Testis (tissue), 3 donors: ENCODE data around the gene C1QTNF12. TPM values are rescaled to one million over a fixed set of nuclear protein-coding genes. Genes with fewer than 3 reads are reported as not detected.

ENCODE experiments used
- DNase-seq: peaks from one replicate; pipeline ENCODE4 v3.0.0-alpha.2; 2019
- H3K27ac ChIP-seq, 2 donors: fragments of 200-600 bp; sonication (generic); one replicate each; pipeline ENCODE4 v1.5.1; 2019
- H3K27me3 ChIP-seq: fragments of 200-600 bp; sonication (generic); one replicate; pipeline ENCODE4 v1.5.1; 2019
- H3K36me3 ChIP-seq: fragments of 200-600 bp; sonication (generic); one replicate; pipeline ENCODE4 v1.5.1; 2017; ENCODE audit warnings: low read depth; ENCODE audit errors: missing control alignments
- H3K4me1 ChIP-seq: fragments of 200-600 bp; sonication (generic); one replicate; pipeline ENCODE4 v1.5.1; 2019
- H3K4me3 ChIP-seq, 2 donors: fragments of 200-600 bp; sonication (generic); one replicate each; pipeline ENCODE4 v1.5.1; 2017 to 2019
- H3K9me3 ChIP-seq: fragments of 200-600 bp; sonication (generic); one replicate; pipeline ENCODE4 v1.5.1; 2017
- POLR2A ChIP-seq: fragments of 450-650 bp; IDR thresholded peaks from one replicate; pipeline ENCODE4 v1.6.1; 2017; ENCODE audit warnings: antibody characterized with exemption, mild to moderate bottlenecking, moderate library complexity
- WGBS, 2 donors: methylation state at CpG; one replicate each; pipeline ENCODE4 v1.1.5; 2018; 5-methylcytosine and 5-hydroxymethylcytosine counted together
- intact Hi-C: fragments of 100-400 bp; cut with DNase I; formaldehyde crosslinking; loops from one replicate; pipeline ENCODE4 v1.15.1; 2023; ENCODE audit warnings: low total_unique reads
- polyA plus RNA-seq: library from polyadenylated mRNA; stranded (reverse); fragments of 350-450 nt; fragmentation: Illumina TruSeq; extraction: RNeasy Lipid Tissue Mini Kit (QIAGEN cat#74804); gene quantifications from one replicate; pipeline ENCODE4 v1.2.3, GENCODE V29; 2014; ENCODE audit warnings: low read depth, low replicate concordance; ENCODE audit not compliant: insufficient read depth
- total RNA-seq, 2 donors: library from RNA; depleted of rRNA; stranded (reverse); fragments of >200 nt; gene quantifications; one replicate each; pipeline ENCODE4 v1.2.3, GENCODE V29; 2016
- TF ChIP-seq, protein P1 (sequence below), 3 experiments: fragments of 450-650 bp in 2 of 3; fragments of 200-600 bp in 1 of 3; sonication (generic) in 1 of 3; IDR thresholded peaks; one replicate each; pipeline ENCODE4 v1.5.1; 2016 to 2019; ENCODE audit warnings: antibody characterized with exemption in 3 of 3, mild to moderate bottlenecking in 2 of 3, moderate library complexity in 1 of 3

The C1QTNF12 gene
- total and polyA plus RNA-seq, 3 donors from 2014 or later = 2.7 to 7.7 (median 4.7) TPM

DNA sequence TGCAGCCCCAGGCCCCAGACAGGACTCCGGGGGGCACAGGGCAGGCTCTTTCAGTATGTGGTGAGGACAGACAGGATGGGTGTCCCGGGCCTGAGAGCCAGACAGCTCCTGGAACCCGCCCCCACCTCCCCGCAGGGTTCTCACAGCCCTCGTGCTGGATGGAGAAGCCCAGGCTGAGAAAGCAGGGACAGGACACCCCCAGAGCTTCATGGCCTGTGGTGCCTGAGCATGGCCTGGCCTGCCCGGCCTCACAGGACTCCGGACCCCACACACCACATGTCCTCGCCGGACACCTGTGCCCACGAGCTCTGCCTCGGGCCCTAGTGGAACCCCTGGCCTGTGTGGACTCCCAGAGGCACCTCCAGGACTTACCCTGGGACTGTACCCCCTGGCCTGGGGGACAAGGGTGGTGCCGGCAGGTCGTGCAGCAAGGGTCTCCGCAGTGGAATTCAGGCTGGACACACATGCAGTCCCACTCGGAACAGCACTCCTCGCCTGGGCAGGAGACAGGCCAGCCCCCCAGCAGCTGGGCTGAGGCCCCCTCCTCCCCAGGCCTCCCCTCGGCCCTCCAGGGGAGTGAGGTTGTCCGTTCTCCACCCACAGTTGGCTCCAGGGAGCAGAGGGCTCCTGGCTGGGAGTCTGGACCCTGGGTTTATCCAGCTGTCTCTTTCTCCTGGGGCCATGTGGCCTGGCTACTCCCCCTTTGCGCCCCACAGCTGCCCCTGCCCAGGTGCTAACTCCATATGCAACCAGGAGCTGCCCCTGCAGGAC, 41.3 kb downstream of the C1QTNF12 start:
- 86 to 100% methylated on average over 1 to 19 of the region's 19 CpGs for WGBS, 2 donors
- Histone ChIP-seq H3K27me3 (no peaks in the 10 kb centered on the region), H3K9me3 (no peaks in the 10 kb centered on the region), H3K36me3 (no peaks in the 10 kb centered on the region), H3K4me1 (peaks cover 10% of the 10 kb centered on the region), H3K27ac (no peak overlapping the region), H3K4me3 (no peak overlapping the region)
- TF ChIP-seq, protein P1, sequence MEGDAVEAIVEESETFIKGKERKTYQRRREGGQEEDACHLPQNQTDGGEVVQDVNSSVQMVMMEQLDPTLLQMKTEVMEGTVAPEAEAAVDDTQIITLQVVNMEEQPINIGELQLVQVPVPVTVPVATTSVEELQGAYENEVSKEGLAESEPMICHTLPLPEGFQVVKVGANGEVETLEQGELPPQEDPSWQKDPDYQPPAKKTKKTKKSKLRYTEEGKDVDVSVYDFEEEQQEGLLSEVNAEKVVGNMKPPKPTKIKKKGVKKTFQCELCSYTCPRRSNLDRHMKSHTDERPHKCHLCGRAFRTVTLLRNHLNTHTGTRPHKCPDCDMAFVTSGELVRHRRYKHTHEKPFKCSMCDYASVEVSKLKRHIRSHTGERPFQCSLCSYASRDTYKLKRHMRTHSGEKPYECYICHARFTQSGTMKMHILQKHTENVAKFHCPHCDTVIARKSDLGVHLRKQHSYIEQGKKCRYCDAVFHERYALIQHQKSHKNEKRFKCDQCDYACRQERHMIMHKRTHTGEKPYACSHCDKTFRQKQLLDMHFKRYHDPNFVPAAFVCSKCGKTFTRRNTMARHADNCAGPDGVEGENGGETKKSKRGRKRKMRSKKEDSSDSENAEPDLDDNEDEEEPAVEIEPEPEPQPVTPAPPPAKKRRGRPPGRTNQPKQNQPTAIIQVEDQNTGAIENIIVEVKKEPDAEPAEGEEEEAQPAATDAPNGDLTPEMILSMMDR (IDR thresholded peaks at IDR 0.05) = no peak
- no peak for TF ChIP-seq POLR2A
- intact Hi-C loops = no loop called here
- DNase-seq = no peak

DNA sequence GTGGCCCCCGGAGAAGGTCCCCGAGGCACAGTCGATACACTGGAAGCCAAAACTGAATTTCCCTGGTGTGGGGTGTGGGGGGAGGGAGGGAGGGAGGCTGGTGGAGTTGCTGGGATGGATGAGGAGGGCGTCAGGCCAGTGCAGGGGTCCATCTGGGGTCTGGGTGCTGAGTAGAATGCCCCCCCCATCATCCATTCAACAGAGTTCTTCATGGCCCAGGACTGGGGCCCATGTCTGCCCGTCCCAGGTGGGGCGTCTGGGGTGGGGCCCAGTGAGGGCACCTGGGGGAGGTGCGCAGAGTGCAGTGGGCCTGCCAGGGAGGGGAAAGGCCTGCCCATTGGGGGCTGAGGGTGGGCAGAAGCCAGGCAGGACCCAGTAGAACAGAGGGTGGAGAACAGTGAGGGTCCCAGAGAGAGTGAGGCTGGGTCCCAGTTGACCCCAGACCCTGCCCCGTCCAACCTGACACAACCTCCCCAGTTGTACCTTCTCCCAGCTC, 42.0 kb downstream of the C1QTNF12 start:
- Histone ChIP-seq H3K4me3 (no peak overlapping the region), H3K27ac (no peak overlapping the region), H3K27me3 (no peaks in the 10 kb centered on the region), H3K36me3 (no peaks in the 10 kb centered on the region), H3K9me3 (no peaks in the 10 kb centered on the region), H3K4me1 (peaks cover 10% of the 10 kb centered on the region)
- TF ChIP-seq POLR2A = no peak
- TF ChIP-seq, protein P1 (IDR thresholded peaks at IDR 0.05) = no peak
- intact Hi-C loops = no loop called here
- WGBS, 2 donors = 74 to 92% methylated on average over 5 to 8 of the region's 8 CpGs
- DNase-seq = no peak

DNA sequence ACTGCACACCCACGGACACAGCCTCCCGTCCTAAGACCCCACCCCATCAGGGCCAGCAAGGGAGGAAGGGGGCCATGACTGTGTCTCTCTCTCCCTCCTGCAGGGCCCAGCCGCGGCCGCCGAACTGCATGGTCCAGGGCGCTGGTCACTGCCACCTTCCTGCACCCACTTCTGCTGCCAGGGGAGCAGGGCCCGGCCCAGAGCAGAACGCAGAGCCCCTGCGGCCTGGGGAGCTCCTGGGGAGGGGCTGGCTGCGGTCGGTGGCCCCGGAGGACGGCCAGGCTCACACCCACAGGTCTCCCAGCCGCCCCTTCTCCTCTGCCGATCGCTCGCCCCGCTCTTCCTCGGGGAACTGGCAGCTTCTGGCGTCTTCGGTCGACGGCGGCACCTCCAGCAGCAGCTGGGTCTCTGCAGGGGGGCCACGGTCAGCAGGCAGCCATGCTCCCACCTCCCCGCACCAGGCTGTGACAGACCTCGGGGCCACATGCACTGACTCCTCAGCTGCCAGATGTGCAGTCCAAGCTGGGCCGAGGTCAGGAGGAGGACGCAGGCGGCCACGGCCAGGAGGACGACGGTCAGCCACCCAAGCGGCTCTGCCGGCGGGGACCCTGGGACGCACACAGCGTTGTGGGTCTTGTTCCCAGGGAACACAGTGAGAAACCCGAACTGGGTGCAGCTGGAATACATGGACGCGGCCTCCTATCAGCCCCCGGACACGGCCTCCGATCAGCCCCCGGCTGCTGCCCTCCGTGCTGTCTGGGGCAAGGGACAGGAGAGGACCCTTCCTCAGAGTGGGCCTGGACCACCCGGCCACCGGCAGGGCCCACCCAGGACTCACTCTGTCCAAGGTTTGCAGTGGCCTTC, 42.7 kb downstream of the C1QTNF12 start:
- intact Hi-C loops = no loop called here
- Histone ChIP-seq H3K9me3 (no peaks in the 10 kb centered on the region), H3K4me1 (peaks cover 10% of the 10 kb centered on the region), H3K27ac (no peak overlapping the region), H3K27me3 (no peaks in the 10 kb centered on the region), H3K36me3 (no peaks in the 10 kb centered on the region), H3K4me3 (no peak overlapping the region)
- DNase-seq = no peak
- TF ChIP-seq, protein P1 (IDR thresholded peaks at IDR 0.05) = no peak
- no peak for TF ChIP-seq POLR2A
- 74 to 80% methylated on average over 10 to 49 of the region's 49 CpGs for WGBS, 2 donors

DNA sequence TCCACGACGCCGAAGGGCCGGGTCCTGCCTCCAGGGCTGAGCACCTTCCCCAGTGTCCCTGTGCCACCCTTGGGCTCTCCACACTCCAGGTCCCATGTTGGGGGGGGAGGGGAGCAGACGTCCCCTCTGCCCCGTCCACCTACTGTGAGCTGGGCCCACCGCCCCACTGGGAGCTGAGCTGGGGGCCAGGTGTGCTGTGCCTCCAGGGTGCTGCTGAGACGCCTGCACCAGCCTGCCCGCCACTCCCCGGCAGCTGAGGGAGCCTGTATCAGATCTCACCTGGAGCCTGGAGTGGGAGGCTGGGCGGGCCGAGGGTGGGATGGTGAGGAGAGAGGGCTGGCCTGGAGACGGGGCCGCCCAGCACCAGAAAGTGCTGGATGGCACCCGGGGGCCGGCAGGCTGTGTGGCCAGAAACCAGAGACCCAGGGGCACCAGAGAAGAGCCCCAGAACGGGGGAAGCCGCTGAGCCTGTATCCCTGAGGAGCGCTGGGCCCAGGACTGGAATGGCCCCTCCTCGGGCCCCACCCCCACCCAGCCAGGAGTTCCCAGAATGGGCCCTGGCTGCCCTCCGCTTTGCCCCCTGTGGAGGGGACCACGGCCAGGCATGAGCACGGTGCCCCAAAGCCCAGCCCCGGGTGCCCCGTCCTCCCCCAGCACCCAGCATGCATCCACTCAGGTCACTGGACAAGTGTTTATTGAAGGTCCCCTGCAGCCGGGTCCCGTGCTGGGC, 43.5 kb downstream of the C1QTNF12 start:
- Histone ChIP-seq H3K4me1 (peaks cover 5% of the 10 kb centered on the region), H3K36me3 (no peaks in the 10 kb centered on the region), H3K4me3 (no peak overlapping the region), H3K27ac (no peak overlapping the region), H3K9me3 (no peaks in the 10 kb centered on the region), H3K27me3 (no peaks in the 10 kb centered on the region)
- TF ChIP-seq, protein P1 (IDR thresholded peaks at IDR 0.05) = no peak
- TF ChIP-seq POLR2A = no peak
- intact Hi-C loops = no loop called here
- DNase-seq = no peak
- WGBS, 2 donors = 67% methylated on average over 27 of the region's 27 CpGs; no CpG with 5 or more reads in 1 of the 2 donors
